DOHH2 (cell line): ENCODE measurements around the gene PDE7B.
A peak's percentile ranks its signal among the peaks of the same experiment; 100 is the strongest.

Experiments
- H3F3A ChIP-seq: fragments of 200-600 bp; sonication (generic), shearing (Covaris generic); 2 replicates; pipeline ENCODE4 v1.6.0; 2016; ENCODE audit warnings: antibody characterized with exemption, mild to moderate bottlenecking; ENCODE audit not compliant: control insufficient read depth, insufficient read depth
- H3K27ac ChIP-seq: fragments of 200-600 bp; sonication (generic); 2 replicates; pipeline ENCODE4 v1.5.1; 2014; ENCODE audit warnings: low read depth, mild to moderate bottlenecking, low read length, moderate library complexity
- H3K27me3 ChIP-seq: fragments of 200-600 bp; sonication (generic); 2 replicates; pipeline ENCODE4 v1.6.1; 2014; ENCODE audit warnings: mild to moderate bottlenecking, low read length, mixed read lengths; ENCODE audit not compliant: control insufficient read depth
- H3K36me3 ChIP-seq: fragments of 200-600 bp; sonication (generic); 2 replicates; pipeline ENCODE4 v1.6.1; 2014; ENCODE audit warnings: mild to moderate bottlenecking, low read length, moderate library complexity, mixed read lengths; ENCODE audit not compliant: control insufficient read depth
- H3K4me1 ChIP-seq: fragments of 200-600 bp; sonication (generic); 2 replicates; pipeline ENCODE4 v1.6.1; 2014; ENCODE audit warnings: mild to moderate bottlenecking, low read length, mixed read lengths; ENCODE audit not compliant: control insufficient read depth
- H3K4me2 ChIP-seq: fragments of 200-600 bp; sonication (generic); 2 replicates; pipeline ENCODE4 v1.6.0; 2014; ENCODE audit warnings: mild to moderate bottlenecking, low read length, moderate library complexity
- H3K4me3 ChIP-seq: fragments of 200-600 bp; sonication (generic); 2 replicates; pipeline ENCODE4 v1.5.1; 2014; ENCODE audit warnings: mild to moderate bottlenecking, low read length, mixed read lengths
- H3K79me2 ChIP-seq: fragments of 200-600 bp; sonication (generic); 2 replicates; pipeline ENCODE4 v1.6.1; 2014; ENCODE audit warnings: mild to moderate bottlenecking, low read length, mixed read lengths; ENCODE audit not compliant: control insufficient read depth
- H3K9me2 ChIP-seq: fragments of 200-600 bp; sonication (generic); replicated peaks from 2 replicates; pipeline ENCODE4 v1.6.1; 2014; ENCODE audit warnings: mild to moderate bottlenecking, low read length, mixed read lengths; ENCODE audit not compliant: control insufficient read depth
- H3K9me3 ChIP-seq: fragments of 200-600 bp; sonication (generic); 2 replicates; pipeline ENCODE4 v1.6.1; 2014; ENCODE audit warnings: antibody characterized with exemption, low read length, mixed read lengths; ENCODE audit not compliant: control insufficient read depth, insufficient read depth
- H4K20me1 ChIP-seq: fragments of 200-600 bp; sonication (generic); 2 replicates; pipeline ENCODE4 v1.6.0; 2014; ENCODE audit warnings: low read depth, mild to moderate bottlenecking, antibody characterized with exemption, low read length, moderate library complexity; ENCODE audit not compliant: control insufficient read depth, insufficient read depth
- CTCF ChIP-seq: fragments of 200-600 bp; sonication (generic); IDR thresholded peaks from one replicate; pipeline ENCODE4 v1.5.1; 2014; ENCODE audit warnings: antibody characterized with exemption, mild to moderate bottlenecking, low read depth, low read length; ENCODE audit not compliant: poor library complexity, severe bottlenecking
- EZH2phosphoT487 ChIP-seq: fragments of 200-600 bp; sonication (generic); IDR thresholded peaks from 2 replicates; pipeline ENCODE4 v1.6.1; 2017; ENCODE audit warnings: borderline replicate concordance, mild to moderate bottlenecking, antibody characterized with exemption, low read length, moderate library complexity, mixed read lengths

The PDE7B gene

GRCh38 chr6:136184738-136185137 lies 333.2 kb downstream of the PDE7B start:
- Histone ChIP-seq H3K4me3 (no peak overlapping the region), H3K9me3 (no peaks in the 10 kb centered on the region), H3K4me1 (peaks cover 16% of the 10 kb centered on the region), H3F3A (no peaks in the 10 kb centered on the region), H3K27me3 (no peaks in the 10 kb centered on the region; the same call in 1 of the 2 replicates), H3K4me2 (peak overlapping the region; percentile 7), H3K36me3 (no peaks in the 10 kb centered on the region), H4K20me1 (no peaks in the 10 kb centered on the region), H3K9me2 (no peaks in the 10 kb centered on the region), H3K27ac (peak overlapping the region; percentile 9), H3K79me2 (no peaks in the 10 kb centered on the region)
- TF ChIP-seq CTCF (no peak), EZH2phosphoT487 (no peak)

- TF ChIP-seq CTCF: no peak
- TF ChIP-seq EZH2phosphoT487: no peak
- H3K27me3 ChIP-seq: no peaks in the 10 kb centered on the region; the same call in 1 of the 2 replicates
- no peak overlapping the region for H3K4me3 ChIP-seq
- H3K4me1 ChIP-seq: peaks cover 16% of the 10 kb centered on the region
- no peaks in the 10 kb centered on the region for H3K9me3 ChIP-seq
- no peak overlapping the region for H3K4me2 ChIP-seq
- H3K9me2 ChIP-seq: no peaks in the 10 kb centered on the region
- no peaks in the 10 kb centered on the region for H3K79me2 ChIP-seq
- no peaks in the 10 kb centered on the region for H3F3A ChIP-seq
- no peak overlapping the region for H3K27ac ChIP-seq
- no peaks in the 10 kb centered on the region for H4K20me1 ChIP-seq
- no peaks in the 10 kb centered on the region for H3K36me3 ChIP-seq
These were observed 334.9 kb downstream of the PDE7B start for GRCh38 chr6:136186363-136186762.

- Histone ChIP-seq H3K27me3 (no peaks in the 10 kb centered on the region; the same call in 1 of the 2 replicates), H3K9me2 (no peaks in the 10 kb centered on the region), H3K27ac (no peak overlapping the region), H3K4me2 (no peak overlapping the region), H3K4me1 (peaks cover 16% of the 10 kb centered on the region), H3K9me3 (no peaks in the 10 kb centered on the region), H3K79me2 (no peaks in the 10 kb centered on the region), H4K20me1 (no peaks in the 10 kb centered on the region), H3K4me3 (no peak overlapping the region), H3K36me3 (no peaks in the 10 kb centered on the region), H3F3A (no peaks in the 10 kb centered on the region)
- TF ChIP-seq CTCF: no peak
- TF ChIP-seq EZH2phosphoT487: no peak
These were observed 337.0 kb downstream of the PDE7B start for GRCh38 chr6:136188486-136188885.

GRCh38 chr6:136189104-136189503 lies 337.6 kb downstream of the PDE7B start:
- TF ChIP-seq EZH2phosphoT487: no peak
- TF ChIP-seq CTCF: no peak

More at GRCh38 chr6:136189104-136189503, 337.6 kb downstream of the PDE7B start:
- H3K9me2 ChIP-seq: no peaks in the 10 kb centered on the region
- no peaks in the 10 kb centered on the region for H4K20me1 ChIP-seq
- peaks cover 13% of the 10 kb centered on the region for H3K4me1 ChIP-seq
- no peak overlapping the region for H3K4me3 ChIP-seq
- H3F3A ChIP-seq: no peaks in the 10 kb centered on the region
- no peak overlapping the region for H3K27ac ChIP-seq
- H3K27me3 ChIP-seq: no peaks in the 10 kb centered on the region; the same call in 1 of the 2 replicates
- no peaks in the 10 kb centered on the region for H3K9me3 ChIP-seq
- no peak overlapping the region for H3K4me2 ChIP-seq
- no peaks in the 10 kb centered on the region for H3K79me2 ChIP-seq
- no peaks in the 10 kb centered on the region for H3K36me3 ChIP-seq
